Measurements from ENCODE around the gene LRRTM4. TPM values are rescaled to one million over a fixed set of nuclear protein-coding genes. Genes with fewer than 3 reads are reported as not detected.

Gene LRRTM4
- total and polyA plus RNA-seq, 10 of the 15 experiments (the other 5 are each of a cell fraction or from before 2014, with no cell fraction given), result 0.01 to 1.0 TPM; not detected in 8

GRCh38 chr2:77190721-77191346, 331.3 kb downstream of the LRRTM4 start:
- Histone ChIP-seq H3K36me3 (ENCODE audit: control insufficient read depth in 2 of 2, insufficient read depth in 2 of 2, low read length in 1 of 2) (no peaks in the 10 kb centered on the region), H3K27me3 (replicated peaks in 1 of 2; ENCODE audit: control insufficient read depth in 2 of 2, insufficient read depth in 2 of 2, low read length in 1 of 2) (no peaks in the 10 kb centered on the region), H3K27ac (ENCODE audit: control insufficient read depth, insufficient read depth) (no peak overlapping the region), H3K9me3 (replicated peaks; ENCODE audit: control insufficient read depth, insufficient read depth, low read length) (no peaks in the 10 kb centered on the region), H3K4me3 (no peak overlapping the region), H4K20me1 (ENCODE audit: control insufficient read depth, insufficient read depth) (no peaks in the 10 kb centered on the region), H3K9ac (ENCODE audit: control insufficient read depth, insufficient read depth, low read length) (no peak overlapping the region), H3K4me1 (ENCODE audit: control insufficient read depth, insufficient read depth, low read length) (no peaks in the 10 kb centered on the region), H3K4me2 (ENCODE audit: control insufficient read depth, insufficient read depth) (no peak overlapping the region), H2AFZ (ENCODE audit: control insufficient read depth, low read depth, low read length) (no peak overlapping the region), H3K79me2 (ENCODE audit: control insufficient read depth, insufficient read depth, low read length) (no peaks in the 10 kb centered on the region)
- TF ChIP-seq ZNF384 (IDR thresholded peaks at IDR 0.05; ENCODE audit: borderline replicate concordance, low read depth, low read length) (no peak), BRCA1 (IDR thresholded peaks at IDR 0.05; ENCODE audit: low read depth, low read length) (no peak), SMC3 (IDR thresholded peaks at IDR 0.05; ENCODE audit: borderline replicate concordance, low read length) (no peak), SPI1 (IDR thresholded peaks at IDR 0.05; ENCODE audit: borderline replicate concordance, insufficient read depth, low read depth, low read length) (no peak), ZNF274 (IDR thresholded peaks at IDR 0.05; ENCODE audit: insufficient read depth, insufficient read length) (no peak), FOS (IDR thresholded peaks at IDR 0.05; ENCODE audit: borderline replicate concordance, extremely low read depth, insufficient read length) (no peak), ZNF622 (IDR thresholded peaks at IDR 0.05) (no peak), RFX5 (IDR thresholded peaks at IDR 0.05; ENCODE audit: low read depth, low read length) (no peak), ATF7 (IDR thresholded peaks at IDR 0.05; ENCODE audit: low read depth) (no peak), MYB (IDR thresholded peaks at IDR 0.05; ENCODE audit: borderline replicate concordance, low read depth, low read length) (no peak), RCOR1 (conservative IDR thresholded peaks at IDR 0.05; ENCODE audit: low read depth, low read length) (no peak), BMI1 (IDR thresholded peaks at IDR 0.05; ENCODE audit: borderline replicate concordance) (no peak)
- TF ChIP-seq, protein P1, sequence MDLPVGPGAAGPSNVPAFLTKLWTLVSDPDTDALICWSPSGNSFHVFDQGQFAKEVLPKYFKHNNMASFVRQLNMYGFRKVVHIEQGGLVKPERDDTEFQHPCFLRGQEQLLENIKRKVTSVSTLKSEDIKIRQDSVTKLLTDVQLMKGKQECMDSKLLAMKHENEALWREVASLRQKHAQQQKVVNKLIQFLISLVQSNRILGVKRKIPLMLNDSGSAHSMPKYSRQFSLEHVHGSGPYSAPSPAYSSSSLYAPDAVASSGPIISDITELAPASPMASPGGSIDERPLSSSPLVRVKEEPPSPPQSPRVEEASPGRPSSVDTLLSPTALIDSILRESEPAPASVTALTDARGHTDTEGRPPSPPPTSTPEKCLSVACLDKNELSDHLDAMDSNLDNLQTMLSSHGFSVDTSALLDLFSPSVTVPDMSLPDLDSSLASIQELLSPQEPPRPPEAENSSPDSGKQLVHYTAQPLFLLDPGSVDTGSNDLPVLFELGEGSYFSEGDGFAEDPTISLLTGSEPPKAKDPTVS (IDR thresholded peaks at IDR 0.05; ENCODE audit: low read depth, low read length), result no peak
- in situ Hi-C loops (cut with MboI) (no loop called here), intact Hi-C loops (cut with micrococcal nuclease; ENCODE audit: unreplicated experiment) (no loop called here)
- CTCF ChIA-PET, result no interaction called here
- DNase-seq (ENCODE audit: low read depth, low spot score) (no peak), FAIRE-seq (no peak), ATAC-seq (no peak)
- POLR2A ChIA-PET, result no interaction called here
- WGBS (ENCODE audit: insufficient coverage, insufficient replicate concordance, low lambda C conversion rate, missing lambda C conversion rate), result 2% methylated on average over 2 of the region's 2 CpGs
- SMC1A ChIA-PET (ENCODE audit: uncharacterized antibody, unreplicated experiment), result no interaction called here
- BruUV-seq (replicated peaks), result no TSS peak
- RAD21 ChIA-PET (ENCODE audit: unreplicated experiment), result no interaction called here

All from GM12878 (cell line).